HG03460 (cell line): Measurements from ENCODE around the gene LLCFC1.

ENCODE experiments used
- ATAC-seq: cut with Tn5 transposase; IDR thresholded peaks from one replicate; pipeline ENCODE4 v1.9.1; 2021; ENCODE audit not compliant: unreplicated experiment

LLCFC1 gene

GRCh38 chr7:142939226-142939910 is at the start of gene LLCFC1:
Gene LLCFC1, plus strand, starts transcription at chr7:142939484. Its CDS starts 138 bp downstream, at chr7:142939622.
- no peak for ATAC-seq

- no peak for ATAC-seq
These were observed 49.5 kb upstream of the LLCFC1 start for GRCh38 chr7:142889816-142890215.

GRCh38 chr7:142890874-142891485 is 48.3 kb upstream of the LLCFC1 start:
- no peak for ATAC-seq

- ATAC-seq: no peak
These were observed 47.7 kb upstream of the LLCFC1 start for GRCh38 chr7:142891490-142892082.

- no peak for ATAC-seq
These were observed 46.3 kb upstream of the LLCFC1 start for GRCh38 chr7:142892951-142893350.

GRCh38 chr7:142894112-142894984 is 44.9 kb upstream of the LLCFC1 start:
- no peak for ATAC-seq

GRCh38 chr7:142894985-142895593 is 44.2 kb upstream of the LLCFC1 start:
- ATAC-seq: no peak

- no peak for ATAC-seq
These were observed 43.1 kb upstream of the LLCFC1 start for GRCh38 chr7:142896151-142896550.

- ATAC-seq: no peak
These were observed 42.4 kb upstream of the LLCFC1 start for GRCh38 chr7:142896741-142897379.

GRCh38 chr7:142897691-142898090 is 41.6 kb upstream of the LLCFC1 start:
- no peak for ATAC-seq

GRCh38 chr7:142898377-142899170 is 40.7 kb upstream of the LLCFC1 start:
- ATAC-seq: no peak

- ATAC-seq: no peak
These were observed 39.6 kb upstream of the LLCFC1 start for GRCh38 chr7:142899661-142900060.

- no peak for ATAC-seq
These were observed 37.6 kb upstream of the LLCFC1 start for GRCh38 chr7:142901426-142902259.

- no peak for ATAC-seq
These were observed 35.2 kb upstream of the LLCFC1 start for GRCh38 chr7:142904128-142904527.

GRCh38 chr7:142905759-142906158 is 33.5 kb upstream of the LLCFC1 start:
- ATAC-seq: no peak

- ATAC-seq: no peak
These were observed 32.6 kb upstream of the LLCFC1 start for GRCh38 chr7:142906643-142907042.

GRCh38 chr7:142908290-142908689 is 31.0 kb upstream of the LLCFC1 start:
- no peak for ATAC-seq

- ATAC-seq: no peak
These were observed 30.1 kb upstream of the LLCFC1 start for GRCh38 chr7:142908921-142909890.
